Thymus (tissue), 11 donors: Measurements from ENCODE around the gene DENND4B. TPM values are rescaled to one million over a fixed set of nuclear protein-coding genes. Genes with fewer than 3 reads are reported as not detected.
"Not testable (repeated sequence)": the region's sequence is repeated elsewhere in the genome, so short reads cannot be mapped to it uniquely, and the experiment has no call there.

Experiments
- DNase-seq, 9 donors: peaks; one replicate each; pipeline ENCODE4 v3.0.0-alpha.2; 2013; ENCODE audit warnings: low spot score in 9 of 9, low read depth in 6 of 9, missing footprints in 1 of 9
- H3K27ac ChIP-seq, 2 donors: one replicate each; pipeline ENCODE4 v1.5.1; 2013; ENCODE audit warnings: control low read depth in 1 of 2, low read depth in 1 of 2, low read length in 1 of 2, mild to moderate bottlenecking in 1 of 2, moderate library complexity in 1 of 2
- H3K27me3 ChIP-seq, 2 donors: one replicate each; pipeline ENCODE4 v1.5.1; 2013; ENCODE audit warnings: low read length in 1 of 2; ENCODE audit not compliant: control insufficient read depth in 2 of 2, insufficient read depth in 1 of 2
- H3K36me3 ChIP-seq, 2 donors: one replicate each; pipeline ENCODE4 v1.5.1; 2013; ENCODE audit warnings: low read length in 1 of 2, mild to moderate bottlenecking in 1 of 2, moderate library complexity in 1 of 2; ENCODE audit not compliant: control insufficient read depth in 2 of 2, insufficient read depth in 2 of 2
- H3K4me1 ChIP-seq, 2 donors: one replicate each; pipeline ENCODE4 v1.5.1; 2013; ENCODE audit warnings: low read length in 2 of 2; ENCODE audit not compliant: control insufficient read depth in 2 of 2, insufficient read depth in 2 of 2
- H3K4me3 ChIP-seq, 2 donors: one replicate each; pipeline ENCODE4 v1.5.1; 2013; ENCODE audit warnings: low read length in 2 of 2, control low read depth in 1 of 2, mild to moderate bottlenecking in 1 of 2
- H3K9me3 ChIP-seq, 2 donors: one replicate each; pipeline ENCODE4 v1.5.1; 2013; ENCODE audit warnings: low read length in 1 of 2, mild to moderate bottlenecking in 1 of 2; ENCODE audit not compliant: control insufficient read depth in 2 of 2, insufficient read depth in 1 of 2
- WGBS: extraction: QIAGEN DNeasy Blood & Tissue Kit; methylation state at CpG from one replicate; pipeline ENCODE4 v1.1.7; 2013; 5-methylcytosine and 5-hydroxymethylcytosine counted together
- polyA plus RNA-seq: library from polyadenylated mRNA; stranded (reverse); fragments of 200-250 nt; gene quantifications from one replicate; pipeline ENCODE4 v1.2.3, GENCODE V29; 2013
- total RNA-seq: library from RNA; stranded (reverse); fragments of 120-200 nt; gene quantifications from one replicate; pipeline ENCODE4 v1.2.4, GENCODE V29; 2013
- donor health status: healthy.

Gene DENND4B
- total and polyA plus RNA-seq, 2 donors, result 9.6 to 76.0 TPM

- not testable (repeated sequence) for H3K27me3 ChIP-seq, H3K4me1 ChIP-seq, H3K9me3 ChIP-seq, H3K27ac ChIP-seq, DNase-seq, H3K4me3 ChIP-seq
- H3K36me3 ChIP-seq, result peaks cover 21 to 31% of the 10 kb centered on the region in 2 donors
- WGBS, result 96% methylated on average over 7 of the region's 7 CpGs
Observed at GRCh38 chr1:153891042-153891441, 55.5 kb downstream of the DENND4B start.

GRCh38 chr1:153888533-153888932 lies 58.0 kb downstream of the DENND4B start:
- Histone ChIP-seq H3K9me3 (no peaks in the 10 kb centered on the region), H3K27me3 (no peaks in the 10 kb centered on the region), H3K4me3 (no peak overlapping the region), H3K27ac (no peak overlapping the region), H3K4me1 (no peaks in the 10 kb centered on the region), H3K36me3 (peaks cover 12 to 33% of the 10 kb centered on the region in 2 donors)
- peak in 1 of 9 donors; percentile 14 for DNase-seq
- WGBS, result 34% methylated on average over 3 of the region's 3 CpGs

- Histone ChIP-seq H3K9me3 (no peaks in the 10 kb centered on the region), H3K36me3 (peaks cover 12 to 26% of the 10 kb centered on the region in 2 donors), H3K4me3 (no peak overlapping the region), H3K27ac (no peak overlapping the region), H3K27me3 (no peaks in the 10 kb centered on the region), H3K4me1 (peaks cover 3 to 4% of the 10 kb centered on the region in 2 donors)
- DNase-seq, result no peak
- WGBS, result 99% methylated on average over 3 of the region's 3 CpGs
Observed at GRCh38 chr1:153886127-153886526, 60.4 kb downstream of the DENND4B start.

- 98% methylated on average over 4 of the region's 4 CpGs for WGBS
- no peaks in the 10 kb centered on the region for H3K9me3 ChIP-seq
- H3K4me1 ChIP-seq, result peaks cover 3 to 10% of the 10 kb centered on the region in 2 donors
- no peak overlapping the region for H3K27ac ChIP-seq
- peaks cover 4 to 16% of the 10 kb centered on the region in 2 donors for H3K36me3 ChIP-seq
- no peaks in the 10 kb centered on the region for H3K27me3 ChIP-seq
- no peak overlapping the region for H3K4me3 ChIP-seq
- no peak for DNase-seq
Observed at GRCh38 chr1:153883223-153883622, 63.3 kb downstream of the DENND4B start.

DNA sequence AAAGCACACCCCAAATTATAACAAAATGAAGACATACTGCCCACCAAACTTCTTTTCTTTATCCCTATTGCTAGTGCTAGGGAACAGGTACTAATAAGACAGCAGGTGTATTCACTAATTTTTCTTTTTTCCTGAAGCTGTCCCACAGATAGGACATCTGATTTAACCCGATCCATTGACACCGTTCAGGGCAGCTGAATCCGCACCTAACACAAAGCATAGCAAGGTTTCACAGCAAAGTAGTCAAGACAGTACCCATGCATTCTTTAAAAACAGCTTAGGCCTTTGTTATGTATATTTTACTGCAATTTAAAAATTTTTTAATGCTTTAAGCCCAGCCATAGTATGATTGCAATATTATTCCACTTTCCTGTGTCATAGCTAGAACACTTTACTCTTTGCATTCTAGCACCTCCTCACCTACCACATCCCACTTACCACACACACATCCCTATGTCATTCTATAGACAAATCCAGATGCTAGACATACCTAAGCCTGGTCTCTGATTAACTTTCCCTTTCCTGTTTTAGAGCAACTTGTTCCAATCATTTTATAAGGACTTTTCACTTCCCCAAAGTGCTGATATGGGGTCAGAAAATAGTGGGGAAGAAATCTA lies 64.1 kb downstream of the DENND4B start:
- Histone ChIP-seq H3K27ac (peak overlapping the region in 1 of 2 donors; percentile 58), H3K27me3 (no peaks in the 10 kb centered on the region), H3K9me3 (no peaks in the 10 kb centered on the region), H3K36me3 (peaks cover 4 to 17% of the 10 kb centered on the region in 2 donors), H3K4me1 (peaks cover 3 to 10% of the 10 kb centered on the region in 2 donors), H3K4me3 (no peak overlapping the region)
- no peak for DNase-seq
- WGBS, result 95% methylated on average over 3 of the region's 3 CpGs

- H3K9me3 ChIP-seq, result no peaks in the 10 kb centered on the region
- peaks cover 3 to 10% of the 10 kb centered on the region in 2 donors for H3K4me1 ChIP-seq
- H3K4me3 ChIP-seq, result peak overlapping the region in 1 of 2 donors; percentile 8
- DNase-seq, result no peak
- WGBS, result 70% methylated on average over 9 of the region's 9 CpGs
- H3K27ac ChIP-seq, result peak overlapping the region in 1 of 2 donors; percentile 68
- no peaks in the 10 kb centered on the region for H3K27me3 ChIP-seq
- peaks cover 0 to 11% of the 10 kb centered on the region in 2 donors for H3K36me3 ChIP-seq
Observed at GRCh38 chr1:153881751-153882150, 64.8 kb downstream of the DENND4B start.

- Histone ChIP-seq H3K9me3 (no peaks in the 10 kb centered on the region), H3K27me3 (no peaks in the 10 kb centered on the region), H3K27ac (peak overlapping the region in 1 of 2 donors; percentile 68), H3K4me3 (no peak overlapping the region), H3K36me3 (peaks cover 0 to 10% of the 10 kb centered on the region in 2 donors), H3K4me1 (peaks cover 3 to 10% of the 10 kb centered on the region in 2 donors)
- WGBS, result 36% methylated on average over 5 of the region's 5 CpGs
- DNase-seq, result peak; percentile 7 to 66 (median 28)
Observed at GRCh38 chr1:153880962-153881361, 65.6 kb downstream of the DENND4B start.

- H3K27me3 ChIP-seq, result no peaks in the 10 kb centered on the region
- H3K27ac ChIP-seq, result no peak overlapping the region
- peaks cover 3 to 10% of the 10 kb centered on the region in 2 donors for H3K4me1 ChIP-seq
- DNase-seq, result no peak
- no peak overlapping the region for H3K4me3 ChIP-seq
- peaks cover 0 to 13% of the 10 kb centered on the region in 2 donors for H3K36me3 ChIP-seq
- WGBS, result over 99% methylated on average over 9 of the region's 9 CpGs
- no peaks in the 10 kb centered on the region for H3K9me3 ChIP-seq
Observed at GRCh38 chr1:153880024-153880423, 66.5 kb downstream of the DENND4B start.
